ENCODE measurements around the gene EVX2.

DNA sequence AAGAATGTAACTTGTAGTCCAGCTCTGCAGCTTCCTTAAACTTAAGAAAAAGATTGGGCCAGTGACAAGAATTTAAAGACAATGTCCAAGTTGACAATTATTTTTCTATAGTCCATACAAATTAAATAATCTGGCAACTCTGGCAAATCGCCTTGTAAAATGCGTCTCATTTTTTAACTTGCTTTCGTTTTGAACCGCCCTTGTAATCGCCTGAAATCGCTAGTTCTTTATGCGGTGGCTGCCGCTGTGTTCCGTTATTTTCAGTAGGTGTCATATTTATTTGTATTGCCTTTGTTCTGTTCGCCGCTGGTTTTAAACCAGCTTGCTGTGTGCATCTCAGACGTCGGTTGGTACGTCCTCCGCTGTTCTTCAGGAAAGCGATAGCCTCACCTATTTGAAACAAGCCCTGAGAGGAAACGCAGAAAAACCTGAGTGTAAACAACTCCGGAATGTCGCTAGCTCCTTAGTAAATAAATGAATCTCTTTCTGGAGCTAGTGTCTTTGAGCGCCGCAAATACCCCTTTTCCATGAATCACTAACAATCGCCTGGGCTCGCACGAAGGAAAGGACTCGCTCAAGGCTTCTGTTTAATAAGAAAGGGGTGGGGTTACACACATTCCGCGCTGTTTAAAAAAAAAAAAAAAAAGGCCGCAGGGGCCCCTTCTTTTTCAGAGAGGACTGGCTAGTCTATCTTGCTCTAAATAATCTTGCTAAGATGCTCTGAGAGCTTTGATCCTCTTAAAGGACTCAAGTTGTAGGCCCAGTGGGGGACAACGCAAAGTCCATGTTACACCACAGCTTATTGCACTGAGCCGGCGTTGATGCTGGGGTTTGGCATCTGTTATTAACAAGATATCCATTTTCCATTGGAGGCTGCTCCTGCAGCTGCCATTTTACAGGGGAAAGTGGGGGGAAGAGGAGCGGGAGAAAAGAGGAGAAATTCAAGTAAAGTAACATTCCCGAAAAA is 48.7 kb upstream of the EVX2 start:
- TF ChIP-seq, protein P1, sequence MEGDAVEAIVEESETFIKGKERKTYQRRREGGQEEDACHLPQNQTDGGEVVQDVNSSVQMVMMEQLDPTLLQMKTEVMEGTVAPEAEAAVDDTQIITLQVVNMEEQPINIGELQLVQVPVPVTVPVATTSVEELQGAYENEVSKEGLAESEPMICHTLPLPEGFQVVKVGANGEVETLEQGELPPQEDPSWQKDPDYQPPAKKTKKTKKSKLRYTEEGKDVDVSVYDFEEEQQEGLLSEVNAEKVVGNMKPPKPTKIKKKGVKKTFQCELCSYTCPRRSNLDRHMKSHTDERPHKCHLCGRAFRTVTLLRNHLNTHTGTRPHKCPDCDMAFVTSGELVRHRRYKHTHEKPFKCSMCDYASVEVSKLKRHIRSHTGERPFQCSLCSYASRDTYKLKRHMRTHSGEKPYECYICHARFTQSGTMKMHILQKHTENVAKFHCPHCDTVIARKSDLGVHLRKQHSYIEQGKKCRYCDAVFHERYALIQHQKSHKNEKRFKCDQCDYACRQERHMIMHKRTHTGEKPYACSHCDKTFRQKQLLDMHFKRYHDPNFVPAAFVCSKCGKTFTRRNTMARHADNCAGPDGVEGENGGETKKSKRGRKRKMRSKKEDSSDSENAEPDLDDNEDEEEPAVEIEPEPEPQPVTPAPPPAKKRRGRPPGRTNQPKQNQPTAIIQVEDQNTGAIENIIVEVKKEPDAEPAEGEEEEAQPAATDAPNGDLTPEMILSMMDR (IDR thresholded peaks at IDR 0.05; ENCODE audit: low read depth, low read length, poor library complexity, severe bottlenecking) = no peak
- no peak for TF ChIP-seq EZH2phosphoT487 (IDR thresholded peaks at IDR 0.05; ENCODE audit: borderline replicate concordance, low read length)
